Parathyroid adenoma (tissue), 2 donors: ENCODE results near the gene ZNF529.

ENCODE experiments used
- H2AFZ ChIP-seq: fragments of 300-600 bp; sonication (generic); one replicate; pipeline ENCODE4 v1.7.0; 2017; ENCODE audit warnings: antibody characterized with exemption, mild to moderate bottlenecking
- H3K27ac ChIP-seq: fragments of 300-600 bp; sonication (generic); one replicate; pipeline ENCODE4 v1.7.0; 2017
- H3K27me3 ChIP-seq: fragments of 300-600 bp; sonication (generic); one replicate; pipeline ENCODE4 v1.7.0; 2017; ENCODE audit warnings: low read length; ENCODE audit not compliant: control insufficient read depth, insufficient read depth
- H3K36me3 ChIP-seq: fragments of 300-600 bp; sonication (generic); one replicate; pipeline ENCODE4 v1.7.0; 2017; ENCODE audit warnings: low read length; ENCODE audit not compliant: control insufficient read depth, insufficient read depth
- H3K4me1 ChIP-seq: fragments of 300-600 bp; sonication (generic); one replicate; pipeline ENCODE4 v1.7.0; 2017; ENCODE audit warnings: control low read depth
- H3K4me2 ChIP-seq: fragments of 300-600 bp; sonication (generic); one replicate; pipeline ENCODE4 v1.7.0; 2017; ENCODE audit warnings: low read length
- H3K4me3 ChIP-seq: fragments of 300-600 bp; sonication (generic); one replicate; pipeline ENCODE4 v1.7.0; 2017; ENCODE audit warnings: low read depth, low read length
- H3K79me2 ChIP-seq: fragments of 300-600 bp; sonication (generic); one replicate; pipeline ENCODE4 v1.7.0; 2017; ENCODE audit warnings: control low read depth
- H3K9ac ChIP-seq: fragments of 300-600 bp; sonication (generic); one replicate; pipeline ENCODE4 v1.7.0; 2017; ENCODE audit warnings: mild to moderate bottlenecking
- H3K9me3 ChIP-seq: fragments of 300-600 bp; sonication (generic); one replicate; pipeline ENCODE4 v1.7.0; 2017; ENCODE audit warnings: low read length; ENCODE audit not compliant: control insufficient read depth
- CTCF ChIP-seq: fragments of 300-600 bp; sonication (generic); IDR thresholded peaks from one replicate; pipeline ENCODE4 v1.7.0; 2017; ENCODE audit warnings: antibody characterized with exemption, mild to moderate bottlenecking
- donor health status: primary hyperparathyroidism.

The ZNF529 gene

GRCh38 chr19:36579255-36579654 is 6.2 kb upstream of the ZNF529 start:
- H3K36me3 ChIP-seq, result no peaks in the 10 kb centered on the region
- peaks cover 7% of the 10 kb centered on the region for H3K4me1 ChIP-seq
- no peaks in the 10 kb centered on the region for H3K27me3 ChIP-seq
- H3K9ac ChIP-seq, result no peak overlapping the region
- H3K27ac ChIP-seq, result no peak overlapping the region
- TF ChIP-seq CTCF, result no peak
- no peaks in the 10 kb centered on the region for H3K9me3 ChIP-seq
- H3K79me2 ChIP-seq, result peaks cover 7% of the 10 kb centered on the region
- no peak overlapping the region for H2AFZ ChIP-seq
- H3K4me3 ChIP-seq, result no peak overlapping the region
- no peak overlapping the region for H3K4me2 ChIP-seq

- Histone ChIP-seq H3K9me3 (no peaks in the 10 kb centered on the region), H3K36me3 (no peaks in the 10 kb centered on the region), H3K27me3 (no peaks in the 10 kb centered on the region), H3K4me1 (peaks cover 9% of the 10 kb centered on the region), H3K4me2 (no peak overlapping the region), H3K79me2 (peaks cover 18% of the 10 kb centered on the region), H3K4me3 (no peak overlapping the region), H3K27ac (no peak overlapping the region), H3K9ac (no peak overlapping the region), H2AFZ (no peak overlapping the region)
- TF ChIP-seq CTCF, result no peak
Observed at GRCh38 chr19:36577271-36577996, 4.3 kb upstream of the ZNF529 start.

GRCh38 chr19:36574741-36575140 is 1.6 kb upstream of the ZNF529 start:
- peak overlapping the region; percentile 75 for H3K4me2 ChIP-seq
- no peak for TF ChIP-seq CTCF
- H3K4me3 ChIP-seq, result peak overlapping the region; percentile 96
- H3K27me3 ChIP-seq, result no peaks in the 10 kb centered on the region
- H3K4me1 ChIP-seq, result peaks cover 9% of the 10 kb centered on the region
- H3K9me3 ChIP-seq, result no peaks in the 10 kb centered on the region
- H3K36me3 ChIP-seq, result no peaks in the 10 kb centered on the region
- no peak overlapping the region for H2AFZ ChIP-seq
- no peak overlapping the region for H3K27ac ChIP-seq
- H3K79me2 ChIP-seq, result peaks cover 18% of the 10 kb centered on the region
- H3K9ac ChIP-seq, result no peak overlapping the region

- TF ChIP-seq CTCF, result no peak
- Histone ChIP-seq H2AFZ (peak overlapping the region; percentile 91), H3K9me3 (no peaks in the 10 kb centered on the region), H3K79me2 (peaks cover 14% of the 10 kb centered on the region), H3K4me1 (peaks cover 9% of the 10 kb centered on the region), H3K4me2 (peak overlapping the region; percentile 75), H3K4me3 (peak overlapping the region; percentile 96), H3K9ac (peak overlapping the region; percentile 67), H3K27me3 (no peaks in the 10 kb centered on the region), H3K36me3 (no peaks in the 10 kb centered on the region), H3K27ac (peak overlapping the region; percentile 76)
Observed at GRCh38 chr19:36573895-36574720, 1.0 kb upstream of the ZNF529 start.
